NCI-H524 treated with DMSO at 0.1 percent for 48 hours (cell line): ENCODE data around the gene PDE6C.

Experiments
- DNase-seq: peaks from one replicate; lab custom pipeline; 2025; lab: John Stamatoyannopoulos, UW

PDE6C gene

GRCh38 chr10:93702210-93703001 is 90.1 kb downstream of the PDE6C start, which contains the start of gene FRA10AC1:
Gene FRA10AC1, minus strand, starts transcription at chr10:93702592. Its CDS starts 2,486 bp downstream, at chr10:93700106.
- peak; percentile 46 for DNase-seq

- no peak for DNase-seq
Observed at GRCh38 chr10:93703066-93703465, 90.7 kb downstream of the PDE6C start.

DNA sequence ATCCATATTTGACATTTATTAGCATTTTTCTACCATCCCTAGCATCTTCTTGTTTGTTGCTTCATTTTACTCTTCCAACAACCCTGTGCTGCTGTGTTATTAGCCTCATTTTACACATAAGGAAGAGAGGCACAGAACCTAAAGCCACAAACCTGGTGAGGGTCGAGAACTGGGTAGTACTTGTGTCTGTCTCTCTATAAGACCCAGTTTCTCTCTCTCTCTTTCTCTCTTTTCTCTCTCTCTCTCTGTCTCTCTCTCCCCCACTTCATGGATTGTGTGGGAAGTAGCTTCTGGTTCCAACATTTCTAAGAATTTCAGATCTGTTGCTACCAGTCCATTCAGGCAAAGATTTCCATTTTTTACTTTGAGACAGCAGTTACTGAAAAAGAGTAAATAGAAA is 91.5 kb downstream of the PDE6C start:
- no peak for DNase-seq

DNA sequence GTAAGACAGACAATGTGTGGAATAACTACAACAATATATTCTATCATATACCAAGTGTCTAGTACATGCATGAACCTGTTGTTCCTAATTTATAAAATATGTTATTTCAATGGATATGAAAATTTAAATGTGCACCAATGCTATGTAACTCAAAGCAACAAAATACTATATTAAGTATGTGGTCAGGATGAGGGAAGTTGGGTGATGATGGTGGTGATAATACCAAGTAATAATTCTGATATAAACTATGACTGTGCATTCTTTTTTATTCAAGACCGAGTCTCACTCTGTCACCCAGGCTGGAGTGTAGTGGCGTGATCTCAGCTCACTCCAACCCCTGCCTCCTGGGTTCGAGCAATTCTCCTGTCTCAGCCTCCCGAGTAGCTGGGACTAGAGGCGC is 92.1 kb downstream of the PDE6C start:
- no peak for DNase-seq

- DNase-seq, result no peak
Observed at GRCh38 chr10:93707623-93708022, 95.3 kb downstream of the PDE6C start.

GRCh38 chr10:93710333-93710909 is 98.1 kb downstream of the PDE6C start:
- DNase-seq, result no peak

- no peak for DNase-seq
Observed at GRCh38 chr10:93711891-93712290, 99.6 kb downstream of the PDE6C start.

GRCh38 chr10:93712593-93712992 is 100.3 kb downstream of the PDE6C start:
- DNase-seq, result no peak

GRCh38 chr10:93715345-93715744 is 103.0 kb downstream of the PDE6C start:
- DNase-seq, result no peak
